Measurements from ENCODE around the gene E2F2. TPM values are rescaled to one million over a fixed set of nuclear protein-coding genes. Genes with fewer than 3 reads are reported as not detected.

The E2F2 gene
- total and polyA plus RNA-seq, 2 of the 4 experiments (the other 2 are of a cell fraction): 0.36 to 0.51 TPM

DNA sequence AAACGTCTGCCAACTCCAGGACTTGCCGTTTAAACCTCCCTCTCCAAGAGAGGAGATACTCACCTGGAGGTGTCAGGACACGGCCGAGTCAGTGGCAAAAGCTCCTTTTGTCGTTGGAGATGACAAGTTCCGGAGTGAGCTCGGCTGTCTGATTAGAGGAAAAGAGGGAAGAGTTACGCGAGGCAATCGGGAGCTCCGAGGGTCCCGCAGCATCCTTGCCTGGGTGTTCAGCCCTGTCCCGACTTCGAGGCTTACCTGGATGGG lies 27.8 kb upstream of the E2F2 start (continued):
- TF ChIP-seq RAD21 (IDR thresholded peaks at IDR 0.05; ENCODE audit: low read length): no peak
- TF ChIP-seq MXI1 (IDR thresholded peaks at IDR 0.05; ENCODE audit: borderline replicate concordance, low read depth, low read length): no peak
- no peak; the same call in 1 of the 2 replicates for TF ChIP-seq NFE2L2 (IDR thresholded peaks at IDR 0.05; ENCODE audit: low read depth, low read length)
- TF ChIP-seq RFX5 (IDR thresholded peaks at IDR 0.05; ENCODE audit: low read depth, low read length): no peak
- no peak for TF ChIP-seq MAZ (IDR thresholded peaks at IDR 0.05; ENCODE audit: borderline replicate concordance, low read depth, low read length)
- no peak for TF ChIP-seq MAFK (IDR thresholded peaks at IDR 0.05; ENCODE audit: low read depth, low read length)
- no peak for TF ChIP-seq BHLHE40 (IDR thresholded peaks at IDR 0.05; ENCODE audit: low read depth, low read length)

All from IMR-90 (cell line).